SK-N-SH (cell line): ENCODE measurements around the gene KCNAB1.

Experiments
- CTCF ChIP-seq: fragments of 200-600 bp; sonication (generic); IDR thresholded peaks from 2 replicates; pipeline ENCODE4 v1.6.1; 2017; ENCODE audit warnings: antibody characterized with exemption, mild to moderate bottlenecking, moderate library complexity
- EP300 ChIP-seq, 2 experiments: IDR thresholded peaks; 2 replicates each; pipeline versions ENCODE4 v1.4.0 to v1.6.1; 2012; ENCODE audit warnings: borderline replicate concordance in 1 of 2, low read depth in 1 of 2, low read length in 1 of 2
- EZH2phosphoT487 ChIP-seq: fragments of 200-600 bp; sonication (generic); IDR thresholded peaks from 2 replicates; pipeline ENCODE4 v1.6.1; 2017; ENCODE audit warnings: low read depth, mixed run types, mild to moderate bottlenecking, antibody characterized with exemption, moderate library complexity, borderline replicate concordance
- FOXM1 ChIP-seq: IDR thresholded peaks from 2 replicates; pipeline ENCODE4 v1.4.0; 2012; ENCODE audit warnings: low read depth, mild to moderate bottlenecking
- MEF2A ChIP-seq: IDR thresholded peaks from 2 replicates; pipeline ENCODE4 v1.4.0; 2012; ENCODE audit warnings: low read depth, borderline replicate concordance
- MXI1 ChIP-seq: IDR thresholded peaks from 2 replicates; pipeline ENCODE4 v1.6.1; 2012; ENCODE audit warnings: mild to moderate bottlenecking, low read depth, low read length, improper control_type of control experiment
- NRF1 ChIP-seq: IDR thresholded peaks from 2 replicates; pipeline ENCODE4 v1.6.1; 2012; ENCODE audit warnings: low read depth, mild to moderate bottlenecking, low read length
- POLR2AphosphoS5 ChIP-seq: IDR thresholded peaks from 2 replicates; pipeline ENCODE4 v1.6.1; 2012; ENCODE audit warnings: low read depth, low read length
- RAD21 ChIP-seq: IDR thresholded peaks from 2 replicates; pipeline ENCODE4 v1.6.1; 2012; ENCODE audit warnings: mild to moderate bottlenecking, low read length
- RFX5 ChIP-seq: IDR thresholded peaks from 2 replicates; pipeline ENCODE4 v1.6.1; 2012; ENCODE audit warnings: mild to moderate bottlenecking, improper control_type of control experiment, low read length
- SIN3A ChIP-seq: IDR thresholded peaks from 2 replicates; pipeline ENCODE4 v1.6.1; 2012; ENCODE audit warnings: low read depth, mild to moderate bottlenecking, low read length, moderate library complexity, borderline replicate concordance
- SMC3 ChIP-seq: IDR thresholded peaks from 2 replicates; pipeline ENCODE4 v1.6.1; 2012; ENCODE audit warnings: low read depth, low read length, improper control_type of control experiment
- TAF1 ChIP-seq: IDR thresholded peaks from 2 replicates; pipeline ENCODE4 v1.6.1; 2012; ENCODE audit warnings: low read depth, mild to moderate bottlenecking, low read length, moderate library complexity, borderline replicate concordance
- USF2 ChIP-seq: fragments of 150-350 bp; IDR thresholded peaks from 2 replicates; pipeline ENCODE4 v1.6.1; 2017; ENCODE audit warnings: antibody characterized with exemption, low read length, low read depth, borderline replicate concordance

DNA sequence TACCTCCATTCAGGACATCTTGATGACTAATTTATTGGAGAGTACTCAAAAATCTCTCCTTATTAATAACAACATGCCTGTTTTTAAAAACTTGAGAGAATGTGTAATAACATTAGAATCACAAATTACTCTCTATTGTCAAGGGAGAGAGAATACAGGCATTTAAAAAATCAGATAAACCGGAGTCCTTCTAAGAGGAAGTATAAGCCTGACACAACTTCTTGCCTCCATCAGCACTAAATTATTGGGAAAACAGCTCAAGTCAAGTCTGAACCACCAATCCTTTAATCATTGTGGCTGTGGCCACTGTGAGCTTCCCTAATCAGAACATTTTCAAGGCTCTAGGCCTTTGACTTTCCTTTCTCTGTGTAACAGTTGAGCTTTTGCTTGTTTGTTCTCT, 396.6 kb downstream of the KCNAB1 start:
- TF ChIP-seq NRF1 (no peak), EP300 (IDR thresholded peaks at IDR 0.05; ENCODE audit: borderline replicate concordance in 1 of 2, low read depth in 1 of 2, low read length in 1 of 2) (no peak), CTCF (no peak), USF2 (no peak), RAD21 (no peak), SMC3 (no peak), FOXM1 (no peak), RFX5 (no peak), POLR2AphosphoS5 (no peak), EZH2phosphoT487 (no peak), SIN3A (no peak), MEF2A (no peak), MXI1 (no peak), TAF1 (no peak)
